ENCODE measurements around the gene RPL22L1.
"Not testable (repeated sequence)": the region's sequence is repeated elsewhere in the genome, so short reads cannot be mapped to it uniquely, and the experiment has no call there.

RPL22L1 gene

DNA sequence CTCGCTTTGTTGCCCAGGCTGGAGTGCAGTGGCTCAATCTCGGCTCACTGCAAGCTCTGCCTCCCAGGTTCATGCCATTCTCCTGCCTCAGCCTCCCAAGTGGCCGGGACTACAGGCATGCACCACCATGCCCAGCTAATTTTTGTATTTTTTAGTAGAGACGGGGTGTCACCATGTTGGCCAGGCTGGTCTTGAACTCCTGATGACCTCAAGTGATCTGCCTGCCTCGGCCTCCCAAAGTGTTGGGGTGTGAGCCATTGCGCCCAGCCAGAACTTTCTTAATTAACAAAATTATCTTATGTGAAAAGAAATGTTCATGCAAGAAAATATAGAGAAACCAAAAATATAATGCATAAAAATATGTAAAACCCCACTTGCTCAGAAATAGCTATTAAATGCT lies 7.3 kb upstream of the RPL22L1 start:
- DNase-seq: not testable (repeated sequence)

DNA sequence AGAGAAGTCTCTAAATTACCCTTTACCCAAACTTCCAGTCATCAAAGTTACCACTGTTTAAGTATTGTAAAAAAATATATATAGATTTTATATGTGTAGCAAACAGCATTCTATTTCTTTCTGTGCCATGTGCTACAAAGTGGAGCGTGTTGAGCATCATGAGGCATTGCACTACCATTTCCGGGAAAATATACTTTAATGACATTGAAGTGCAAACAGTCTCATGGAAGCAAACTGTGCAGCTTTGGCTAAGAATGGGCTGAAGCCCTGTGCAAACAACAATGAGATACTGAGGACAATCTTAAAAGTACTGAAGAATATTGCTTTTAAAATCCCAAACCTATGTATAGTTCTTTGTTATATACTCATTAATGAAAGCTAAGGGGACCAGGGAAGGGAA lies 6.5 kb upstream of the RPL22L1 start:
- no peak for DNase-seq

DNA sequence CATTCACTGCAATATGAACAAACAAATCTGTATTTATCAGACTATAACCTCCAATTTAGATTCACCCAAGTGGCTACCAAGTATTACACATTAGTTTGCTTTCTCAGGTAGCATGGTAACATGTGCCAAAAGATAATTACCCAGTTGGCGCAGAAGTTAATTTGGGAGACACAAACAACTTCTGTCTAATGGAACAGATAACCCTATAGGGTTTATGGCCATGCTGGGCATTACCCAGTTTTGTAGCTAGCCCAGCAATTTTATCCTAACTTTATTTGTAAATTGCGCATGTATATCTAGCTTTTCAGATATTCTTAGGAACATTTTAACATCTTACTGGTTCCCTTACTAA lies 780 bp downstream of the RPL22L1 start:
- peak in 1 of 2 donors; percentile 34 for DNase-seq

- DNase-seq: no peak
Observed at GRCh38 chr3:170868577-170869238, 1.3 kb downstream of the RPL22L1 start.

- DNase-seq: peak in 1 of 2 donors; percentile 15
Observed at GRCh38 chr3:170867143-170867937, 2.7 kb downstream of the RPL22L1 start.

GRCh38 chr3:170866499-170866898 lies 3.5 kb downstream of the RPL22L1 start:
- DNase-seq: no peak

GRCh38 chr3:170865209-170866094 lies 4.5 kb downstream of the RPL22L1 start:
- no peak for DNase-seq

DNA sequence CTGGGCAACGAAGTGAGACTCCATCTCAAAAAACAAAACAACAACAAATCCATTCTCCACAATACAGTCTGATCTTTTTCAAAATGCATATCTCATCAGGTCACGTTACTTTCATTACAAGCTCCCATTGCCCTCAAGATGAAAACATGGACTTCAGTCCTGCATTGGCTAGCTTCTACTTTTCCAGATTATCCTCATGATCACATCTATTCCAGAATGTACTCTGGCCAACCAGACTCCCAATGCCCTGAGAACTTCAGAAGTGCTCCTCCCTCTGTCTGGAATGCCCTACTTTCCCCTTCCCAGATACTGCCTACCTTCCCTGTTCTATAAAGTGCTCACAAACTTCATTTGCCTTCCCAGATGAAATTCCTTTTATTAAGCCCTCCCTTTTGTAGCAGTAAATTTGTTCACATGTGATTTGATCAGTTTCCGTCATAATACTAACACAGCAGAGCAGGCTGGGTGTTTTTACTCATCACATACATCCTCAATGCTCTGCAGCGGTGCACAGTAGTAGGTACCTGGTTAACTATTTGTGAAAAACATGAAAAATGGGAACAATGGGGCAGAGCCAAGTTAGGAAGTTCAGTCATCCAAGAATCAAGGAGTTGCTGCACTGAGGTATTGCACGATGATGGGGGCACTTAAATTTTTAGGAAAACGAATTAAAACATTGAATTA lies 5.3 kb downstream of the RPL22L1 start:
- DNase-seq: no peak

DNA sequence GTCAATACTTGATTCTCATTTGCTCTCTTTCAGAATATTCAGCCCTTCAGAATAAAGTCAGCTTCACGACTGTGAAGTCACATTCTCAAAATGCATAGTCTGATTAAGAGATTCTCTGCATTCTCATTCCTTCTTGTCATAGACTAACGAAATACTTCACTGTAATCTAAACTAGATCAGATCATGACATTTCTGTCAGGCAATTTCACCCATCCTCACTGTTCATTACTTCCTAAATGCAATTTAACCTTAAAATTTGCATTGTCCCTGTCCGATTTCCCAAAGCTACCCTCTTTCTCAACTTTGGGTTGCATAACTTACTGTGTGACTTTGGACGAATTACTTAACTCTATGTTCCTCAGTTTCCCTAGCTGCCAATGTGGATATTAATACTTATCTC lies 6.2 kb downstream of the RPL22L1 start:
- no peak for DNase-seq

GRCh38 chr3:170862618-170863374 lies 7.2 kb downstream of the RPL22L1 start:
- no peak for DNase-seq

DNA sequence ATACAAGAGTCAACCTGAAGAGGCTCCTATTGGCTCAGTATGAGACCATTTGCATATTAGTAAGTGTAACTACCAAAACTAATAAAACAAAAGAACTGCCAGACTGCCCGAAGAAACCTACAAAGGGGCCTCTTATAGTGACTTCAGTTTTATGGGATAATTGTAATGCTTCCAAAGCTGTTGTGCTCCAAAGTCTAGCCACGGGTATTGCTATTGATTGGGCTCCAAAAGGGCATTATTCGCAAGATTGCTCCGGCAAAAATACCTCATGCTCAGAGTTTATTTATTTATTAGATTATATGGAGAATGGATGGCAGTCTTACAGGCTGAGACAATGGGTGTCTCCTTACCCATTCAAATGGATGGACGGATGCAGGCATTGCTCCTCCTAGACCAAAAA lies 11.4 kb downstream of the RPL22L1 start:
- no peak for DNase-seq

- no peak for DNase-seq
Observed at GRCh38 chr3:170852324-170852723, 17.7 kb downstream of the RPL22L1 start.

DNA sequence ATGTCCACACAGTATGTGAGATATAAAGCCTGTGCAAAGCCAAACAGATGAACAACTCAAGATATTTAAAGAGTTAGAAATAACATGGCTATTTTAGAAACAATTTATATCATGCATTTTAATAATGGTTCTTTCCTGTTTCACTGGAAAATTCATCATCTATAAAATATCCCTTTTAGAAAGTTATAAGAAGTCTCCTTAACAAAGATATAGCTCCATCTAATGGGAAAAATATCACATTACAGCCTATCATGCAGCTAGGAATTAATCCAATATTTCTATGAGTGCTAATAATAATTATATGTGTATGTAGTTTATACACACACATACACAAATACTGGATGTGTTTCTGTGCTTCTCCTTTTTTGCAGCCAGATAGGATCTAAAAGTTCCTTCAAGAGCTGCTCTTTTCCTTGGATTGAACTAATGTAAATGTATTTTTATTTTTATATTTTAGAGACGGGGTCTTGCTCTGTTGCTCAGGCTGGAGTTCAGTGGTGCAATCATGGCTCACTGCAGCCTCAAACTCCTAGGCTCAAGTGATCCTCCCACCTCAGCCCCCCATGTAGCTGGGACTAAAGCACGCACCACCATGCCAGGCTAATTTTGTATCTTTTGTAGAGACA lies 21.6 kb downstream of the RPL22L1 start:
- no peak for DNase-seq

DNA sequence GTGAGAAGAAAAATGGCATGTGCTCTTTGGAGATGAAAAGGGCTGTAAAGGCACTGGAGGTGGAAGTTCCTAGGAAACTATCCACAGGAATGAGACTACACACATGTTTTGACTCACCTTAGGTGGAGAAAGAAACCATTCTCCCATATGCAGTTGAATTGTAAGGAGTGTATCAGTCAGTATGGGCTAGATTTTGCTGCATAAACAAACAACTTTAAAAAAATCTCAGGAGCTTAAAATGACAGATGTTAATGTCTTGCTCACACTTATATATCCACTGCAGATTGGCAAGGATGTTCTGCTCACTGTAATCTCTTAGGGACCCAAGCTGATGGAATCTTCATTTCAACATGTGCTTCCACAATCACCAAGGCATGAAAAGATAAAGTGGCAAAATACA lies 25.6 kb downstream of the RPL22L1 start:
- DNase-seq: no peak

- no peak for DNase-seq
Observed at GRCh38 chr3:170840291-170840859, 29.6 kb downstream of the RPL22L1 start.

GRCh38 chr3:170839518-170840100 lies 30.4 kb downstream of the RPL22L1 start:
- no peak for DNase-seq

DNA sequence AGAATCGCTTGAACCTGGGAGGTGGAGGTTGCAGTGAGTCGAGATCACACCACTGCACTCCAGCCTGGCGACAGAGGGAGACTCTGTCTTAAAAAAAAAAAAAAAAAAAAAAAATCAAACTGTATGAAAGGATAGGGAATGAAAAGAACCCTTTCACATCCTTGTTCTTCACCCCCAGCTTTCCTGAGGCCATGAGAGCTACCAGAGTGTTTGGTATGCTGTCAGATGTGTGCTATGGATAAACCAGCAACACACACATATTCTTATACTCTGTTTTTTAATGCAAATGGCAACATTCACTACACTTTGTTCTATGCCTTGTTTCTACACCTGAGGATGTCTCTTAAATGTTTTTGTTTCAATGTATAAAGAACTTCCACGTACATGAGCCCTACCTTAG lies 33.5 kb downstream of the RPL22L1 start:
- DNase-seq: no peak

- DNase-seq: no peak
Observed at GRCh38 chr3:170835336-170835735, 34.7 kb downstream of the RPL22L1 start.

GRCh38 chr3:170830580-170830979 lies 39.4 kb downstream of the RPL22L1 start:
- no peak for DNase-seq

- no peak for DNase-seq
Observed at GRCh38 chr3:170829546-170830272, 40.3 kb downstream of the RPL22L1 start.
